PC-9 (cell line): ENCODE results near the gene PCDHGA9. TPM values are rescaled to one million over a fixed set of nuclear protein-coding genes. Genes with fewer than 3 reads are reported as not detected.

Experiments
- BruUV-seq: library from RNA; stranded (reverse); fragments of 400-500 nt; replicated peaks from 2 replicates; lab custom pipeline; 2021; lab: Mats Ljungman, UMichigan
- CTCF ChIA-PET: fragments of 300-600 bp; sonication (Branson Sonifier 250); formaldehyde crosslinking; loops from one replicate; lab custom pipeline; 2022; ENCODE audit warnings: antibody characterized with exemption; lab: Charles Lee
- POLR2A ChIA-PET: fragments of 300-600 bp; sonication (Branson Sonifier 250); formaldehyde crosslinking; loops from one replicate; lab custom pipeline; 2022; ENCODE audit warnings: antibody characterized with exemption; ENCODE audit not compliant: unreplicated experiment; lab: Charles Lee
- DNase-seq, 2 experiments: peaks; one replicate each; pipeline versions ENCODE4 v3.0.0 to v3.0.0-alpha.2; 2015 to 2022; ENCODE audit warnings: mixed read lengths in 1 of 2
- H2AFZ ChIP-seq: fragments of 200-600 bp; sonication (generic); 2 replicates; pipeline ENCODE4 v1.8.1; 2017; ENCODE audit warnings: antibody characterized with exemption
- H3F3A ChIP-seq: fragments of 200-600 bp; sonication (generic); 2 replicates; pipeline ENCODE4 v1.8.1; 2017; ENCODE audit warnings: antibody characterized with exemption, mild to moderate bottlenecking, low read depth; ENCODE audit not compliant: insufficient read depth
- H3K27ac ChIP-seq: fragments of 200-600 bp; sonication (generic); 2 replicates; pipeline ENCODE4 v1.6.1; 2016; ENCODE audit warnings: mixed run types
- H3K27me3 ChIP-seq: fragments of 200-600 bp; sonication (generic); 2 replicates; pipeline ENCODE4 v1.6.1; 2016; ENCODE audit warnings: low read depth, mixed run types; ENCODE audit not compliant: insufficient read depth
- H3K36me3 ChIP-seq: fragments of 200-600 bp; sonication (generic); 2 replicates; pipeline ENCODE4 v1.6.1; 2016; ENCODE audit warnings: low read depth, mixed run types
- H3K4me1 ChIP-seq: fragments of 200-600 bp; sonication (generic); replicated peaks from 2 replicates; pipeline ENCODE4 v1.6.1; 2016; ENCODE audit warnings: mixed run types; ENCODE audit not compliant: insufficient read depth
- H3K4me2 ChIP-seq: fragments of 200-600 bp; sonication (generic); 2 replicates; pipeline ENCODE4 v1.6.1; 2017; ENCODE audit warnings: mixed run types
- H3K4me3 ChIP-seq: fragments of 200-600 bp; sonication (generic); 2 replicates; pipeline ENCODE4 v1.6.1; 2016; ENCODE audit warnings: mixed run types
- H3K79me2 ChIP-seq: fragments of 200-600 bp; sonication (generic); 2 replicates; pipeline ENCODE4 v1.6.1; 2017; ENCODE audit warnings: low read depth, mixed run types
- H3K9me2 ChIP-seq: fragments of 200-600 bp; sonication (generic); 2 replicates; pipeline ENCODE4 v1.8.1; 2017; ENCODE audit warnings: mild to moderate bottlenecking; ENCODE audit not compliant: insufficient read depth
- H3K9me3 ChIP-seq: fragments of 200-600 bp; sonication (generic); 2 replicates; pipeline ENCODE4 v1.8.1; 2016; ENCODE audit warnings: low read depth; ENCODE audit not compliant: insufficient read depth
- H4K20me1 ChIP-seq: fragments of 200-600 bp; sonication (generic); 2 replicates; pipeline ENCODE4 v1.8.1; 2017; ENCODE audit not compliant: insufficient read depth
- CTCF ChIP-seq: fragments of 200-600 bp; sonication (generic); conservative IDR thresholded peaks from 2 replicates; pipeline ENCODE4 v1.6.1; 2017; ENCODE audit warnings: mixed run types, antibody characterized with exemption, mild to moderate bottlenecking, moderate library complexity
- EZH2 ChIP-seq: fragments of 200-600 bp; sonication (generic); IDR thresholded peaks from 2 replicates; pipeline ENCODE4 v1.8.0; 2017; ENCODE audit warnings: antibody characterized with exemption, low read depth
- intact Hi-C: fragments of 100-400 bp; cut with micrococcal nuclease; formaldehyde crosslinking; loops from one replicate; pipeline ENCODE4 v1.10.0; 2022; ENCODE audit not compliant: unreplicated experiment
- total RNA-seq: library from RNA; stranded (reverse); gene quantifications from 2 replicates; pipeline ENCODE4 v1.2.3, GENCODE V29; 2021

Gene PCDHGA9
- total RNA-seq, 1 experiment from 2014 or later, result not detected

- no peaks in the 10 kb centered on the region for H3K9me2 ChIP-seq
- H2AFZ ChIP-seq, result no peak overlapping the region
- POLR2A ChIA-PET, result no interaction called here
- intact Hi-C loops, result no loop called here
- H3K79me2 ChIP-seq, result no peaks in the 10 kb centered on the region
- H3K27ac ChIP-seq, result no peak overlapping the region
- H3F3A ChIP-seq, result no peaks in the 10 kb centered on the region
- no TSS peak for BruUV-seq
- no peaks in the 10 kb centered on the region for H4K20me1 ChIP-seq
- no peak overlapping the region for H3K4me2 ChIP-seq
- no peaks in the 10 kb centered on the region for H3K36me3 ChIP-seq
- H3K9me3 ChIP-seq, result peaks cover 6% of the 10 kb centered on the region; the same call in 1 of the 2 replicates
- no peak overlapping the region for H3K4me3 ChIP-seq
- no peaks in the 10 kb centered on the region for H3K4me1 ChIP-seq
- no peaks in the 10 kb centered on the region; the same call in 1 of the 2 replicates for H3K27me3 ChIP-seq
- CTCF ChIA-PET, result interaction anchor here (0.7 kb wide), 1 partner anchor 202 kb away, joined by 3 read pairs; no protein-coding TSS in a partner anchor
- no peak for DNase-seq
- TF ChIP-seq CTCF (no peak), EZH2 (no peak)
Observed at GRCh38 chr5:141356133-141356532, 46.4 kb upstream of the PCDHGA9 start.

- BruUV-seq, result no TSS peak
- intact Hi-C loops, result no loop called here
- CTCF ChIA-PET, result no interaction called here
Observed at GRCh38 chr5:141356950-141357349, 45.6 kb upstream of the PCDHGA9 start.

GRCh38 chr5:141359790-141360426, 42.7 kb upstream of the PCDHGA9 start, which contains the start of gene PCDHGB2:
Gene PCDHGB2 (plus strand): TSS chr5:141359994. CDS start chr5:141360136, 142 bp downstream.
- no peak for DNase-seq
- no peaks in the 10 kb centered on the region for H3K9me2 ChIP-seq
- H3K27me3 ChIP-seq, result peaks cover 14% of the 10 kb centered on the region
- H4K20me1 ChIP-seq, result no peaks in the 10 kb centered on the region
- no peaks in the 10 kb centered on the region for H3F3A ChIP-seq
- H2AFZ ChIP-seq, result peak within 1 kb of the TSS; percentile 66
- H3K9me3 ChIP-seq, result peaks cover 7% of the 10 kb centered on the region; the same call in 1 of the 2 replicates
- no peaks in the 10 kb centered on the region for H3K79me2 ChIP-seq
- no peak within 1 kb of the TSS; the same call in 1 of the 2 replicates for H3K4me3 ChIP-seq
- intact Hi-C loops, result no loop called here
- TF ChIP-seq EZH2 (no peak), CTCF (peak; percentile 63)
- no peaks in the 10 kb centered on the region for H3K4me1 ChIP-seq
- BruUV-seq, result no TSS peak
- no peaks in the 10 kb centered on the region for H3K36me3 ChIP-seq
- no peak within 1 kb of the TSS for H3K27ac ChIP-seq
- CTCF ChIA-PET, result interaction anchor here (1.3 kb wide), 1 partner anchor 40 kb away, joined by 4 read pairs; the partner anchor contains the start of gene TAF7
- POLR2A ChIA-PET, result no interaction called here
- H3K4me2 ChIP-seq, result peak within 1 kb of the TSS; percentile 52

More at GRCh38 chr5:141356950-141357349, 45.6 kb upstream of the PCDHGA9 start:
- H3K27ac ChIP-seq, result no peak overlapping the region
- H3K9me3 ChIP-seq, result peaks cover 7% of the 10 kb centered on the region; the same call in 1 of the 2 replicates
- DNase-seq, result no peak
- H3K79me2 ChIP-seq, result no peaks in the 10 kb centered on the region
- H4K20me1 ChIP-seq, result no peaks in the 10 kb centered on the region
- TF ChIP-seq CTCF (no peak), EZH2 (no peak)
- H2AFZ ChIP-seq, result no peak overlapping the region
- H3F3A ChIP-seq, result no peaks in the 10 kb centered on the region
- H3K9me2 ChIP-seq, result no peaks in the 10 kb centered on the region
- H3K4me3 ChIP-seq, result no peak overlapping the region
- no peaks in the 10 kb centered on the region; the same call in 1 of the 2 replicates for H3K27me3 ChIP-seq
- no peaks in the 10 kb centered on the region for H3K36me3 ChIP-seq
- no peaks in the 10 kb centered on the region for H3K4me1 ChIP-seq
- H3K4me2 ChIP-seq, result no peak overlapping the region
- POLR2A ChIA-PET, result no interaction called here
